ENCODE results near the gene DPRX. TPM values are rescaled to one million over a fixed set of nuclear protein-coding genes. Genes with fewer than 3 reads are reported as not detected.
A peak's percentile ranks its signal among the peaks of the same experiment; 100 is the strongest.

DPRX gene
- total RNA-seq, 1 donor from 2014 or later = not detected

DNA sequence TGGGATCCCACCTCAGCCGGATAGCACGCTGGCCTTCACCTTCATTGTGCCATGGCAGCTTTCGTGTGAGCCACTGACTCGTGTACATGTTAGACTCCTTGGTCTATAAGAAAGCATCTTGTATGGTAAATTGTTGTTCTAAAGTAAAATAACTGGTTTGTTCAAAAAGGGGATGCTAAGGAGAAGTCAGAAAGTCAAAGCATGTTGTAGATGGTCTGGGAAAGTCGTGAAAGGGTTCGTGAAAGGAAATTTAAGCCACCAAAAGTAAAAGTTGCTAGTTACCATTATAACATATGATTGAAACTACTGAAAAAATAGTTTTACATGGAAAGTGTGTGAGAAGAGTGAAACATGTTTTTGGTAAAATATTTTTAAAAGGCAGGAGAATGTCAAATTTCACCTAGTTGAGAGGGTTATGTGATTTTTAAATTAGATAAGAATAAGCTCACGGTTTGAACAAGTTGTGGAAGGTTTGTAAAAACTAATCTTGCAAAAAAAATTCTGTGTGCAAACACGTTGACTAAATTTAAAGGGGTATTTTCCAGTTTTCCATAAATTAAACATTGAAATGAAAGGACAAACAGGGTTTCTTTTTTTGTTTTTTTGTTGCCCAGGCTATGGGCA lies 23.4 kb downstream of the DPRX start:
- no peak overlapping the region for H3K4me3 ChIP-seq
- peaks cover 29% of the 10 kb centered on the region for H3K9me3 ChIP-seq (replicated peaks)
- H3K36me3 ChIP-seq = no peaks in the 10 kb centered on the region
- intact Hi-C loops (cut with micrococcal nuclease) = no loop called here
- peaks cover 5% of the 10 kb centered on the region for H3K4me1 ChIP-seq
- TF ChIP-seq, protein P1, sequence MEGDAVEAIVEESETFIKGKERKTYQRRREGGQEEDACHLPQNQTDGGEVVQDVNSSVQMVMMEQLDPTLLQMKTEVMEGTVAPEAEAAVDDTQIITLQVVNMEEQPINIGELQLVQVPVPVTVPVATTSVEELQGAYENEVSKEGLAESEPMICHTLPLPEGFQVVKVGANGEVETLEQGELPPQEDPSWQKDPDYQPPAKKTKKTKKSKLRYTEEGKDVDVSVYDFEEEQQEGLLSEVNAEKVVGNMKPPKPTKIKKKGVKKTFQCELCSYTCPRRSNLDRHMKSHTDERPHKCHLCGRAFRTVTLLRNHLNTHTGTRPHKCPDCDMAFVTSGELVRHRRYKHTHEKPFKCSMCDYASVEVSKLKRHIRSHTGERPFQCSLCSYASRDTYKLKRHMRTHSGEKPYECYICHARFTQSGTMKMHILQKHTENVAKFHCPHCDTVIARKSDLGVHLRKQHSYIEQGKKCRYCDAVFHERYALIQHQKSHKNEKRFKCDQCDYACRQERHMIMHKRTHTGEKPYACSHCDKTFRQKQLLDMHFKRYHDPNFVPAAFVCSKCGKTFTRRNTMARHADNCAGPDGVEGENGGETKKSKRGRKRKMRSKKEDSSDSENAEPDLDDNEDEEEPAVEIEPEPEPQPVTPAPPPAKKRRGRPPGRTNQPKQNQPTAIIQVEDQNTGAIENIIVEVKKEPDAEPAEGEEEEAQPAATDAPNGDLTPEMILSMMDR (IDR thresholded peaks at IDR 0.05; ENCODE audit: borderline replicate concordance) = no peak
- DNase-seq = no peak
- no peak overlapping the region for H3K27ac ChIP-seq (replicated peaks)
- peaks cover 22% of the 10 kb centered on the region for H3K27me3 ChIP-seq (ENCODE audit: low read depth)

GRCh38 chr19:53657330-53657729 lies 25.5 kb downstream of the DPRX start:
- Histone ChIP-seq H3K36me3 (no peaks in the 10 kb centered on the region), H3K27me3 (ENCODE audit: low read depth) (peaks cover 22% of the 10 kb centered on the region), H3K9me3 (replicated peaks) (peaks cover 19% of the 10 kb centered on the region), H3K27ac (replicated peaks) (peak overlapping the region; percentile 23), H3K4me3 (no peak overlapping the region), H3K4me1 (peaks cover 5% of the 10 kb centered on the region)
- intact Hi-C loops (cut with micrococcal nuclease) = no loop called here
- no peak for DNase-seq
- TF ChIP-seq, protein P1 (IDR thresholded peaks at IDR 0.05; ENCODE audit: borderline replicate concordance) = no peak

DNA sequence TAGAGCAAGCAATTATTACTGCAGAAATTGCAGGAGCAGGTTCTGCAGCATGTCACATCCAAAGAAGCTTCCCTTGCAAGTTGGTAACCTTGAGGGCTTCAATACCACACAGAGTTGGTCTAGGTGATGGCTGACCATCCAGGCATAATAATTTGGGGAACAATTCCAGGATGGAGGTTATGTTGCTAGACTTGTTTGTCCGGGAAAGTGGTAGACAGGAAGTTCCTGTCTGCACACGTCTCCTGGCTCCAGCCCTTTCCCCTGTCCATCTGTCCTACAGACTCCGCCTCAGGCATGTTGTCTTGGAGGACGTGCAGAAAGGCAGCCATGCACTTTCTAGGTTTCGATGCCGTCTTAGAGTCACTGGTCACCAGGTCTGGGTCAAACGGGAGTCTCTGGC lies 26.0 kb downstream of the DPRX start:
- Histone ChIP-seq H3K27ac (replicated peaks) (peak overlapping the region; percentile 23), H3K27me3 (ENCODE audit: low read depth) (peaks cover 22% of the 10 kb centered on the region), H3K4me1 (peaks cover 5% of the 10 kb centered on the region), H3K4me3 (no peak overlapping the region), H3K9me3 (replicated peaks) (peaks cover 19% of the 10 kb centered on the region), H3K36me3 (no peaks in the 10 kb centered on the region)
- intact Hi-C loops (cut with micrococcal nuclease) = no loop called here
- DNase-seq = no peak
- TF ChIP-seq, protein P1 (IDR thresholded peaks at IDR 0.05; ENCODE audit: borderline replicate concordance) = no peak

DNA sequence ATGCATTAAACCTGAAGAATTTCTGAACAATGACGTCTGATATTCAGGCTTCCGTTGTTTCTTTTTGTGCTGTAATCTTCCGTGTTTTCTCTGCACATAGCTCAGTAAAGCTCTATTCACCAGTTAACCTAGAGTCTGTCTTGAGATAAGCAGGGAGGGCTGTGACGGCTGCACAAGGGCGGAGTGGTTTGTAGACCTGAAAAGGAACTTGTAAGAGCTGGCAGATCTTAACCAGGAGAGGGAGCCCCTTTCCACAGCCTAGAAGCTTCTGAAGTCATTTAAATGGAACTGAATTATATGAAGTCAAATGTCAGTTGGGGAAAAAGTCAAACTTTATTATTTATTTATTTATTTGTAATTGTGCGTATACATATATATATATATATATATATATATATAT lies 27.5 kb downstream of the DPRX start:
- Histone ChIP-seq H3K27ac (replicated peaks) (peak overlapping the region; percentile 40), H3K4me1 (peaks cover 5% of the 10 kb centered on the region), H3K4me3 (no peak overlapping the region), H3K9me3 (replicated peaks) (peaks cover 16% of the 10 kb centered on the region), H3K36me3 (no peaks in the 10 kb centered on the region), H3K27me3 (ENCODE audit: low read depth) (peaks cover 22% of the 10 kb centered on the region)
- DNase-seq = no peak
- TF ChIP-seq, protein P1 (IDR thresholded peaks at IDR 0.05; ENCODE audit: borderline replicate concordance) = peak; percentile 54
- intact Hi-C loops (cut with micrococcal nuclease) = no loop called here

- intact Hi-C loops (cut with micrococcal nuclease) = no loop called here
- H3K4me3 ChIP-seq = no peak overlapping the region
- DNase-seq = no peak
- TF ChIP-seq, protein P1 (IDR thresholded peaks at IDR 0.05; ENCODE audit: borderline replicate concordance) = no peak
- no peaks in the 10 kb centered on the region for H3K36me3 ChIP-seq
- no peak overlapping the region for H3K27ac ChIP-seq (replicated peaks)
- H3K4me1 ChIP-seq = peaks cover 5% of the 10 kb centered on the region
- H3K27me3 ChIP-seq (ENCODE audit: low read depth) = peaks cover 22% of the 10 kb centered on the region
- peaks cover 3% of the 10 kb centered on the region for H3K9me3 ChIP-seq (replicated peaks)
Observed at GRCh38 chr19:53660584-53660983, 28.8 kb downstream of the DPRX start.
